Panc1 (cell line): ENCODE data around the gene NOTCH3. TPM values are rescaled to one million over a fixed set of nuclear protein-coding genes. Genes with fewer than 3 reads are reported as not detected.

Source experiments
- ATAC-seq: fragments of 200-7000 bp; cut with Tn5 transposase; 2 replicates; pipeline ENCODE4 v1.9.1; 2020; ENCODE audit warnings: mild to moderate bottlenecking, moderate library complexity
- Bru-seq: library from RNA; stranded (reverse); fragments of 400-500 nt; gene quantifications from one replicate; lab custom pipeline; 2021; lab: Mats Ljungman, UMichigan
- BruChase-seq, 2 experiments: library from RNA; stranded (reverse); fragments of 400-500 nt; gene quantifications; one replicate each; lab custom pipeline; 2021; lab: Mats Ljungman, UMichigan
- BruUV-seq: library from RNA; stranded (reverse); fragments of 400-500 nt; replicated peaks from 2 replicates; lab custom pipeline; 2021; lab: Mats Ljungman, UMichigan
- CTCF ChIA-PET: fragments of 300-600 bp; sonication (Branson Sonifier 250); formaldehyde crosslinking; loops from one replicate; lab custom pipeline; 2022; ENCODE audit warnings: antibody characterized with exemption; lab: Charles Lee
- POLR2A ChIA-PET: fragments of 300-600 bp; sonication (Branson Sonifier 250); formaldehyde crosslinking; loops from one replicate; lab custom pipeline; 2022; ENCODE audit warnings: antibody characterized with exemption; lab: Charles Lee
- DNase-seq: peaks from one replicate; pipeline ENCODE4 v3.0.0-alpha.2; 2010; ENCODE audit warnings: low read depth, low spot score
- H3K27ac ChIP-seq: 2 replicates; pipeline ENCODE4 v1.5.1; 2011; ENCODE audit warnings: mild to moderate bottlenecking, low read length, inconsistent platforms
- H3K27me3 ChIP-seq: fragments of 200-500 bp; sonication (Bioruptor generic); 2 replicates; pipeline ENCODE4 v1.6.0; 2014; ENCODE audit warnings: low read length, inconsistent platforms; ENCODE audit not compliant: control insufficient read depth, insufficient read depth
- H3K36me3 ChIP-seq: fragments of 200-500 bp; sonication (Bioruptor generic); 2 replicates; pipeline ENCODE4 v1.5.1; 2014; ENCODE audit warnings: inconsistent platforms, mild to moderate bottlenecking, low read length, moderate library complexity; ENCODE audit not compliant: control insufficient read depth, insufficient read depth
- H3K4me1 ChIP-seq: 2 replicates; pipeline ENCODE4 v1.5.1; 2011; ENCODE audit warnings: inconsistent platforms, mild to moderate bottlenecking, low read length, moderate library complexity; ENCODE audit not compliant: control insufficient read depth, insufficient read depth
- H3K4me3 ChIP-seq, 2 experiments: 2 replicates each; pipeline ENCODE4 v1.5.1; 2011 to 2012; ENCODE audit warnings: low read depth in 2 of 2, low read length in 2 of 2, mild to moderate bottlenecking in 2 of 2, inconsistent platforms in 1 of 2, moderate library complexity in 1 of 2
- H3K9me3 ChIP-seq: fragments of 200-500 bp; sonication (Bioruptor generic); 2 replicates; pipeline ENCODE4 v1.5.1; 2014; ENCODE audit warnings: low read depth, mild to moderate bottlenecking, inconsistent platforms, low read length, moderate library complexity; ENCODE audit not compliant: control insufficient read depth, insufficient read depth
- POLR2AphosphoS5 ChIP-seq: IDR thresholded peaks from 2 replicates; pipeline ENCODE4 v1.6.1; 2012; ENCODE audit warnings: mild to moderate bottlenecking, low read depth, low read length, moderate library complexity
- SIN3A ChIP-seq: IDR thresholded peaks from 2 replicates; pipeline ENCODE4 v1.6.1; 2012; ENCODE audit warnings: low read depth, mild to moderate bottlenecking, low read length, moderate library complexity, borderline replicate concordance; ENCODE audit not compliant: insufficient read depth
- TCF7L2 ChIP-seq: IDR thresholded peaks from 2 replicates; pipeline ENCODE4 v1.6.1; 2011; ENCODE audit warnings: mild to moderate bottlenecking, low read depth, low read length, inconsistent platforms
- in situ Hi-C: cut with HindIII; loops from 2 replicates; pipeline ENCODE4 v1.10.0; 2016; ENCODE audit warnings: low sequenced_read_pairs, low pct_unique_long_range_greater_than_20kb
- intact Hi-C: fragments of 100-400 bp; cut with micrococcal nuclease; formaldehyde crosslinking; loops from one replicate; pipeline ENCODE4 v1.10.0; 2022; ENCODE audit not compliant: unreplicated experiment
- long read RNA-seq: library from polyadenylated mRNA; unstranded; transcript quantifications from one replicate; pipeline ENCODE4 v2.0.0, GENCODE V29; 2021; ENCODE audit not compliant: unreplicated experiment
- polyA plus RNA-seq: library from polyadenylated mRNA; unstranded; fragments of >200 nt; gene quantifications from one replicate; pipeline ENCODE4 v1.2.1, GENCODE V29; 2012; ENCODE audit warnings: missing spikeins; ENCODE audit not compliant: insufficient read length
- total RNA-seq: library from RNA; stranded (reverse); gene quantifications from one replicate; pipeline ENCODE4 v1.2.1, GENCODE V29; 2021; ENCODE audit not compliant: unreplicated experiment
- TF ChIP-seq, protein P1 (sequence below): fragments of 450-650 bp; IDR thresholded peaks from 2 replicates; pipeline ENCODE4 v1.5.1; 2017; ENCODE audit warnings: mild to moderate bottlenecking
- TF ChIP-seq, protein P2 (sequence below), 2 experiments: IDR thresholded peaks; 2 replicates each; pipeline ENCODE4 v1.6.1; 2011 to 2012; ENCODE audit warnings: low read depth in 2 of 2, control low read depth in 1 of 2, low read length in 1 of 2, mild to moderate bottlenecking in 1 of 2, moderate library complexity in 1 of 2; ENCODE audit not compliant: insufficient read depth in 1 of 2

Gene NOTCH3
- total RNA-seq: 5.3 TPM
- polyA plus RNA-seq: 20.8 TPM
- percentile 30 among the genes with signal in this experiment for Bru-seq, nascent RNA
- BruChase-seq, experiment 1, labeled RNA remaining after a 2-hour chase: percentile 33 among the genes with signal in this experiment
- percentile 41 among the genes with signal in this experiment for BruChase-seq, experiment 2, labeled RNA remaining after a 6-hour chase
- long read RNA-seq, partial matches to known transcripts: 0 of 2 reads
- long read RNA-seq, other reads (novel, unspliced or antisense): 2 of 2 reads

DNA sequence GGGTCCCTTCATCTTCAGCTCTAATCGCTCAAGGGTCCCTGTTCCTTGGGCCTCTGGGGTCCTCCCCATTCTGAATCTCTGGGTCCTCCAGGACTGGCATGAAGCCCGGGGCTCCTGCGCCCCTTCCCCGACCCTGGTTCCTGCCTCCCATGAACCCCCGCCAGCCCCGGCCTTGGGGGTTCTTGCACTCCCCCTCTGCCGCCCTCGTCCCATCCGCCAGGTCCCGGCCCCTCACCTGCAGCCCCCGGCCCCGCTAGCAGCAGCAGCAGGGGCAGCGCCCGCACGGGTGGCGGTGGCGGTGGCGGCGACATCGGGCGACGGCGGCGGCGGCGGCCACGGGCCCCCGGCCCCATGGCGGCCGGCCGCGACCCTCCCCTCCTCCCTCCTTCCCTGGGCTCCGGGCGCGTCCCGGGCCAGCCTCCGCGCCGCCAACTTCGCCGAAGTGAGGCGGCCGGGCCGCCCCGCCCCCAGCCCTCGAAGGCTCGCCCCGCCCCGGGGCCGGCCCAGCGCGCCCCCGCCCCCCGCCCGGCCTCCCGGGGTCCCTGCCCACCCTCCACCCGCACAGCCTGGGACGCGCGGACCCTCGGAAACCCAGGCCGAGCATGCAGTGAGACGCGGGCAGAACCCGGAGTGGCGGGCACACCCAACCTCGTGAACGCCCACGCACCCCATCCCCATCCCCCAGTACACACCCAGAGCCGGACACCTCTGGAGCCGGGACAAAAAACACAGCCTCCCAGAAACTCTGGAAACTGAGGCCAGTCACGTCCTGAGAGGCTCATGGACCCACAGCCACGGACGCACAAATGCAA, at the start of gene NOTCH3:
TSS of gene NOTCH3 (minus strand) at position 443 of the 812 bp plus-strand sequence. CDS start at position 353, 90 bp downstream.
- intact Hi-C loops: no loop called here
- no TSS peak for BruUV-seq
- CTCF ChIA-PET: no interaction called here

DNA sequence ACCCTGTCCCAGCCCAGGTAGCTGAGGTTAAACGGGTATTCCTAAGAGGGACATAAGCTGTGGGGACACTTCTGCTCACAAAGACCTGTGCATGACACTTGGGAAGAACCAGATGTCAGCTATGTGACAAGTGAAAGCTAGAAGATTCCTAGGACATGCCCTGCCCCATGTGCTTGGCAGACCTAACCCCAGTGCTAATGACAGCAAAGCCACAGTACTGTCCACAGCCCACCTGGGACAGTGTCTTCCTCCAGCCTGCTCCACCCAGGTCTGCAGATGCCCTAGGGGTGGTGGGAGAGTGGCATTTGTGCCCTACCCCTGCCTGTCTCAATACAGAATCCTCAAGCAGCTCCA, 49.8 kb upstream of the NOTCH3 start:
- in situ Hi-C loops: no loop called here
- TF ChIP-seq, protein P1, sequence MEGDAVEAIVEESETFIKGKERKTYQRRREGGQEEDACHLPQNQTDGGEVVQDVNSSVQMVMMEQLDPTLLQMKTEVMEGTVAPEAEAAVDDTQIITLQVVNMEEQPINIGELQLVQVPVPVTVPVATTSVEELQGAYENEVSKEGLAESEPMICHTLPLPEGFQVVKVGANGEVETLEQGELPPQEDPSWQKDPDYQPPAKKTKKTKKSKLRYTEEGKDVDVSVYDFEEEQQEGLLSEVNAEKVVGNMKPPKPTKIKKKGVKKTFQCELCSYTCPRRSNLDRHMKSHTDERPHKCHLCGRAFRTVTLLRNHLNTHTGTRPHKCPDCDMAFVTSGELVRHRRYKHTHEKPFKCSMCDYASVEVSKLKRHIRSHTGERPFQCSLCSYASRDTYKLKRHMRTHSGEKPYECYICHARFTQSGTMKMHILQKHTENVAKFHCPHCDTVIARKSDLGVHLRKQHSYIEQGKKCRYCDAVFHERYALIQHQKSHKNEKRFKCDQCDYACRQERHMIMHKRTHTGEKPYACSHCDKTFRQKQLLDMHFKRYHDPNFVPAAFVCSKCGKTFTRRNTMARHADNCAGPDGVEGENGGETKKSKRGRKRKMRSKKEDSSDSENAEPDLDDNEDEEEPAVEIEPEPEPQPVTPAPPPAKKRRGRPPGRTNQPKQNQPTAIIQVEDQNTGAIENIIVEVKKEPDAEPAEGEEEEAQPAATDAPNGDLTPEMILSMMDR: no peak
- TF ChIP-seq TCF7L2 (no peak), SIN3A (no peak), POLR2AphosphoS5 (no peak)
- TF ChIP-seq, protein P2, sequence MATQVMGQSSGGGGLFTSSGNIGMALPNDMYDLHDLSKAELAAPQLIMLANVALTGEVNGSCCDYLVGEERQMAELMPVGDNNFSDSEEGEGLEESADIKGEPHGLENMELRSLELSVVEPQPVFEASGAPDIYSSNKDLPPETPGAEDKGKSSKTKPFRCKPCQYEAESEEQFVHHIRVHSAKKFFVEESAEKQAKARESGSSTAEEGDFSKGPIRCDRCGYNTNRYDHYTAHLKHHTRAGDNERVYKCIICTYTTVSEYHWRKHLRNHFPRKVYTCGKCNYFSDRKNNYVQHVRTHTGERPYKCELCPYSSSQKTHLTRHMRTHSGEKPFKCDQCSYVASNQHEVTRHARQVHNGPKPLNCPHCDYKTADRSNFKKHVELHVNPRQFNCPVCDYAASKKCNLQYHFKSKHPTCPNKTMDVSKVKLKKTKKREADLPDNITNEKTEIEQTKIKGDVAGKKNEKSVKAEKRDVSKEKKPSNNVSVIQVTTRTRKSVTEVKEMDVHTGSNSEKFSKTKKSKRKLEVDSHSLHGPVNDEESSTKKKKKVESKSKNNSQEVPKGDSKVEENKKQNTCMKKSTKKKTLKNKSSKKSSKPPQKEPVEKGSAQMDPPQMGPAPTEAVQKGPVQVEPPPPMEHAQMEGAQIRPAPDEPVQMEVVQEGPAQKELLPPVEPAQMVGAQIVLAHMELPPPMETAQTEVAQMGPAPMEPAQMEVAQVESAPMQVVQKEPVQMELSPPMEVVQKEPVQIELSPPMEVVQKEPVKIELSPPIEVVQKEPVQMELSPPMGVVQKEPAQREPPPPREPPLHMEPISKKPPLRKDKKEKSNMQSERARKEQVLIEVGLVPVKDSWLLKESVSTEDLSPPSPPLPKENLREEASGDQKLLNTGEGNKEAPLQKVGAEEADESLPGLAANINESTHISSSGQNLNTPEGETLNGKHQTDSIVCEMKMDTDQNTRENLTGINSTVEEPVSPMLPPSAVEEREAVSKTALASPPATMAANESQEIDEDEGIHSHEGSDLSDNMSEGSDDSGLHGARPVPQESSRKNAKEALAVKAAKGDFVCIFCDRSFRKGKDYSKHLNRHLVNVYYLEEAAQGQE (IDR thresholded peaks at IDR 0.05; ENCODE audit: insufficient read depth in 1 of 2, low read depth in 2 of 2, low read length in 1 of 2): no peak
- no peaks in the 10 kb centered on the region for H3K9me3 ChIP-seq
- no peaks in the 10 kb centered on the region for H3K27me3 ChIP-seq
- peaks cover 5% of the 10 kb centered on the region; the same call in 1 of the 2 replicates for H3K36me3 ChIP-seq
- DNase-seq (no peak), ATAC-seq (no peak)
- H3K4me3 ChIP-seq: no peak overlapping the region
- BruUV-seq: no TSS peak
- ChIA-PET CTCF (no interaction called here), POLR2A (no interaction called here)
- intact Hi-C loops: no loop called here
- no peak overlapping the region for H3K27ac ChIP-seq
- H3K4me1 ChIP-seq: no peaks in the 10 kb centered on the region; the same call in none of the 2 replicates

More for the DNA sequence above, at the start of gene NOTCH3:
- in situ Hi-C loops: no loop called here
- peak within 1 kb of the TSS; percentile 37 to 48 for H3K4me3 ChIP-seq
- H3K4me1 ChIP-seq: no peaks in the 10 kb centered on the region
- POLR2A ChIA-PET: no interaction called here
- H3K27me3 ChIP-seq: no peaks in the 10 kb centered on the region
- no peaks in the 10 kb centered on the region for H3K9me3 ChIP-seq
- no peak within 1 kb of the TSS for H3K27ac ChIP-seq
- no peaks in the 10 kb centered on the region for H3K36me3 ChIP-seq
- ATAC-seq (no peak), DNase-seq (no peak)
- TF ChIP-seq POLR2AphosphoS5 (no peak), SIN3A (no peak), TCF7L2 (no peak)
- TF ChIP-seq, protein P2 (IDR thresholded peaks at IDR 0.05; ENCODE audit: insufficient read depth in 1 of 2, low read depth in 2 of 2, low read length in 1 of 2): no peak
- TF ChIP-seq, protein P1: no peak
